ENCODE data around the gene PRKAG1.
A peak's percentile ranks its signal among the peaks of the same experiment; 100 is the strongest.

The PRKAG1 gene

GRCh38 chr12:49027846-49028555 lies 9.4 kb upstream of the PRKAG1 start:
- Histone ChIP-seq H3K4me1 (ENCODE audit: control insufficient read depth, insufficient read depth, low read length) (no peaks in the 10 kb centered on the region), H3K27me3 (ENCODE audit: control insufficient read depth, insufficient read depth, low read length) (no peaks in the 10 kb centered on the region), H3K4me3 (ENCODE audit: low read depth, low read length) (no peak overlapping the region), H3K9me3 (ENCODE audit: control insufficient read depth, insufficient read depth, low read length) (no peaks in the 10 kb centered on the region), H3K36me3 (ENCODE audit: control insufficient read depth, insufficient read depth, low read length) (peaks cover 91% of the 10 kb centered on the region), H3K9ac (ENCODE audit: low read depth, low read length) (no peak overlapping the region)

GRCh38 chr12:49026678-49027480 lies 8.3 kb upstream of the PRKAG1 start:
- Histone ChIP-seq H3K9me3 (ENCODE audit: control insufficient read depth, insufficient read depth, low read length) (no peaks in the 10 kb centered on the region), H3K9ac (ENCODE audit: low read depth, low read length) (no peak overlapping the region), H3K4me3 (ENCODE audit: low read depth, low read length) (no peak overlapping the region), H3K27me3 (ENCODE audit: control insufficient read depth, insufficient read depth, low read length) (no peaks in the 10 kb centered on the region), H3K4me1 (ENCODE audit: control insufficient read depth, insufficient read depth, low read length) (no peaks in the 10 kb centered on the region), H3K36me3 (ENCODE audit: control insufficient read depth, insufficient read depth, low read length) (peaks cover 90% of the 10 kb centered on the region)

GRCh38 chr12:49026101-49026500 lies 7.5 kb upstream of the PRKAG1 start:
- H3K36me3 ChIP-seq (ENCODE audit: control insufficient read depth, insufficient read depth, low read length), result peaks cover 86% of the 10 kb centered on the region

GRCh38 chr12:49025463-49025862 lies 6.9 kb upstream of the PRKAG1 start:
- Histone ChIP-seq H3K4me1 (ENCODE audit: control insufficient read depth, insufficient read depth, low read length) (no peaks in the 10 kb centered on the region), H3K36me3 (ENCODE audit: control insufficient read depth, insufficient read depth, low read length) (peaks cover 80% of the 10 kb centered on the region), H3K27me3 (ENCODE audit: control insufficient read depth, insufficient read depth, low read length) (no peaks in the 10 kb centered on the region), H3K9me3 (ENCODE audit: control insufficient read depth, insufficient read depth, low read length) (no peaks in the 10 kb centered on the region), H3K9ac (ENCODE audit: low read depth, low read length) (no peak overlapping the region), H3K4me3 (ENCODE audit: low read depth, low read length) (no peak overlapping the region)

More at GRCh38 chr12:49026101-49026500, 7.5 kb upstream of the PRKAG1 start:
- Histone ChIP-seq H3K27me3 (ENCODE audit: control insufficient read depth, insufficient read depth, low read length) (no peaks in the 10 kb centered on the region), H3K4me3 (ENCODE audit: low read depth, low read length) (no peak overlapping the region), H3K4me1 (ENCODE audit: control insufficient read depth, insufficient read depth, low read length) (no peaks in the 10 kb centered on the region), H3K9ac (ENCODE audit: low read depth, low read length) (no peak overlapping the region), H3K9me3 (ENCODE audit: control insufficient read depth, insufficient read depth, low read length) (no peaks in the 10 kb centered on the region)

- Histone ChIP-seq H3K9me3 (ENCODE audit: control insufficient read depth, insufficient read depth, low read length) (no peaks in the 10 kb centered on the region), H3K4me3 (ENCODE audit: low read depth, low read length) (no peak overlapping the region), H3K36me3 (ENCODE audit: control insufficient read depth, insufficient read depth, low read length) (peaks cover 79% of the 10 kb centered on the region), H3K9ac (ENCODE audit: low read depth, low read length) (no peak overlapping the region), H3K4me1 (ENCODE audit: control insufficient read depth, insufficient read depth, low read length) (no peaks in the 10 kb centered on the region), H3K27me3 (ENCODE audit: control insufficient read depth, insufficient read depth, low read length) (no peaks in the 10 kb centered on the region)
Measured at GRCh38 chr12:49024543-49024942, 6.0 kb upstream of the PRKAG1 start.

GRCh38 chr12:49023812-49024211 lies 5.2 kb upstream of the PRKAG1 start:
- Histone ChIP-seq H3K36me3 (ENCODE audit: control insufficient read depth, insufficient read depth, low read length) (peaks cover 71% of the 10 kb centered on the region), H3K4me1 (ENCODE audit: control insufficient read depth, insufficient read depth, low read length) (no peaks in the 10 kb centered on the region)

GRCh38 chr12:49022558-49023178 lies 4.1 kb upstream of the PRKAG1 start:
- no peak overlapping the region for H3K9ac ChIP-seq (ENCODE audit: low read depth, low read length)
- H3K36me3 ChIP-seq (ENCODE audit: control insufficient read depth, insufficient read depth, low read length), result peaks cover 60% of the 10 kb centered on the region
- H3K4me3 ChIP-seq (ENCODE audit: low read depth, low read length), result no peak overlapping the region
- no peaks in the 10 kb centered on the region for H3K9me3 ChIP-seq (ENCODE audit: control insufficient read depth, insufficient read depth, low read length)
- no peaks in the 10 kb centered on the region for H3K27me3 ChIP-seq (ENCODE audit: control insufficient read depth, insufficient read depth, low read length)
- H3K4me1 ChIP-seq (ENCODE audit: control insufficient read depth, insufficient read depth, low read length), result peaks cover 1% of the 10 kb centered on the region

More at GRCh38 chr12:49023812-49024211, 5.2 kb upstream of the PRKAG1 start:
- no peak overlapping the region for H3K9ac ChIP-seq (ENCODE audit: low read depth, low read length)
- H3K27me3 ChIP-seq (ENCODE audit: control insufficient read depth, insufficient read depth, low read length), result no peaks in the 10 kb centered on the region
- no peak overlapping the region for H3K4me3 ChIP-seq (ENCODE audit: low read depth, low read length)
- no peaks in the 10 kb centered on the region for H3K9me3 ChIP-seq (ENCODE audit: control insufficient read depth, insufficient read depth, low read length)

GRCh38 chr12:49021292-49021915 lies 2.8 kb upstream of the PRKAG1 start:
- Histone ChIP-seq H3K9me3 (ENCODE audit: control insufficient read depth, insufficient read depth, low read length) (no peaks in the 10 kb centered on the region), H3K36me3 (ENCODE audit: control insufficient read depth, insufficient read depth, low read length) (peaks cover 48% of the 10 kb centered on the region), H3K9ac (ENCODE audit: low read depth, low read length) (no peak overlapping the region), H3K27me3 (ENCODE audit: control insufficient read depth, insufficient read depth, low read length) (no peaks in the 10 kb centered on the region), H3K4me1 (ENCODE audit: control insufficient read depth, insufficient read depth, low read length) (peaks cover 3% of the 10 kb centered on the region), H3K4me3 (ENCODE audit: low read depth, low read length) (no peak overlapping the region)

GRCh38 chr12:49020441-49020840 lies 1.9 kb upstream of the PRKAG1 start:
- Histone ChIP-seq H3K9me3 (ENCODE audit: control insufficient read depth, insufficient read depth, low read length) (no peaks in the 10 kb centered on the region), H3K27me3 (ENCODE audit: control insufficient read depth, insufficient read depth, low read length) (no peaks in the 10 kb centered on the region), H3K9ac (ENCODE audit: low read depth, low read length) (no peak overlapping the region), H3K4me1 (ENCODE audit: control insufficient read depth, insufficient read depth, low read length) (peaks cover 3% of the 10 kb centered on the region), H3K4me3 (ENCODE audit: low read depth, low read length) (no peak overlapping the region), H3K36me3 (ENCODE audit: control insufficient read depth, insufficient read depth, low read length) (peaks cover 38% of the 10 kb centered on the region)

GRCh38 chr12:49019443-49020324 lies 1.1 kb upstream of the PRKAG1 start:
- Histone ChIP-seq H3K4me3 (ENCODE audit: low read depth, low read length) (no peak overlapping the region), H3K27me3 (ENCODE audit: control insufficient read depth, insufficient read depth, low read length) (no peaks in the 10 kb centered on the region), H3K4me1 (ENCODE audit: control insufficient read depth, insufficient read depth, low read length) (peaks cover 3% of the 10 kb centered on the region), H3K9ac (ENCODE audit: low read depth, low read length) (no peak overlapping the region), H3K9me3 (ENCODE audit: control insufficient read depth, insufficient read depth, low read length) (no peaks in the 10 kb centered on the region), H3K36me3 (ENCODE audit: control insufficient read depth, insufficient read depth, low read length) (peaks cover 31% of the 10 kb centered on the region)

- H3K9ac ChIP-seq (ENCODE audit: low read depth, low read length), result peak overlapping the region; percentile 88
- H3K4me3 ChIP-seq (ENCODE audit: low read depth, low read length), result peak overlapping the region; percentile 68
- H3K36me3 ChIP-seq (ENCODE audit: control insufficient read depth, insufficient read depth, low read length), result peaks cover 25% of the 10 kb centered on the region
- H3K9me3 ChIP-seq (ENCODE audit: control insufficient read depth, insufficient read depth, low read length), result no peaks in the 10 kb centered on the region
- no peaks in the 10 kb centered on the region for H3K27me3 ChIP-seq (ENCODE audit: control insufficient read depth, insufficient read depth, low read length)
- peaks cover 3% of the 10 kb centered on the region for H3K4me1 ChIP-seq (ENCODE audit: control insufficient read depth, insufficient read depth, low read length)
Measured at GRCh38 chr12:49019120-49019430, 499 bp upstream of the PRKAG1 start.

Measured in iPS-15b (cell line).